NCI-H524 treated with DMSO at 0.1 percent for 48 hours (cell line): ENCODE results near the gene RANBP1.
"Not testable (repeated sequence)": the region's sequence is repeated elsewhere in the genome, so short reads cannot be mapped to it uniquely, and the experiment has no call there.

ENCODE experiments used
- DNase-seq: peaks from one replicate; lab custom pipeline; 2025; lab: John Stamatoyannopoulos, UW

RANBP1 gene

DNA sequence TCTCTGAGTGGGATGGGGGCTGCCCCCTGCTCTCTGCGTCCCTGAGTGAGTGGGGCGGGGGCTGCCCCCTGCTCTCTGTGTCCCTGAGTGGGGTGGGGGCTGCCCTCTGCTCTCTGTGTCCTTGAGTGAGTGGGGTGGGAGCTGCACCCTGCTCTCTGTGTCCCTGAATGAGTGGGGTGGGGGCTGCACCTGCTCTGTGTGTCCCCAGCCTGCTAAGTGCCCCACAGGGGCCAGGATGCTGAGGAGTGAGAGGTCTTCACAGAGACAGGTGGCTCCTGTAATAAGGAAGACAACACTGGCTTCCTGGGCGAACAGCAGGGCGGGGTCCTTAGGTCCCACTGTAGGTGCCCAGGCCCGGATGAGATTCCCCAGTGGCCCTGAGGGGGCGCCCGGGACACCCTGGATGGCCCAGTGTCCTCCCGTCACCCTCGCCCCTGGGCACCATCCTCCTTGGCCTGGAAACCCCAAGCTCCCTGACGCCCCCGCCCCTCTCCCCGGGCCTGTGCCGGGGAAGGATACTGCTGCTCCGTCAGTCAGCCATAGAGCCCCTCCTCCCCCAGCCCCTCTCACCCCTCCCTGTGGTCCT is 38.8 kb downstream of the RANBP1 start:
- no peak for DNase-seq

DNA sequence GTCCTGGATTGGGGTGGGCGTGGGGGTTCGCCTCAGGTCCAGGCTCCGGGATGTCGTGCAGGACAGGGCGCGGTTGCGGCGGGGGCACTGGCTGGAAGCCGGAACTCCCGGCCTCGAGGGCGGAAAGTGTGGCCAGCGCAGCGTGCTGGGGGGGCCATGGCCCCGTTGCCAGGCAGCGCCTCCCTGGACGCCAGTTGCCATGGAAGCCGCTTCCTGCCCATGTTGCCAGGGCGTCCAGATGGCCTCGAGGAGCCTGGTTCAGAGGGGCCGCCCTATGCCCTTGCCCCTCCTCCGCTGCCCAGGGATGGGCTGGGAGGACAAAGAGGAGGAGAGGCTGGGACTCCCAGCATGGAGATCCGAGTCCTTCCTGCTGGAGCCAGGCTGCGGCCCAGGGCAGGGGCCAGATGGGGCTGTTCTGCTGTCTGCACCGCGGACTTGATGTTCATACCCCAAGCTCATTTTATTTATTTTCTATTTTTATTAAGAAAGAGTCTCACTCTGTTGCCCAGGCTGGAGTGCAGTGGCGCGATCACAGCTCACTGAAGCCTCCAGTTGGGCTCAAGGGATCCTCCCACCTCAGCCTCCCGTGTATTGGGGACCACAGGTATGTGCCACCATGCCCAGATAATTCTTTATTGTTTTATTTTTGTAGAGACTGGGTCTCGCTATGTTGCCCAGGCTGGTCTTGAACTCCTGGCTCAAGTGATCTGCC is 39.6 kb downstream of the RANBP1 start:
- peak; percentile 55 for DNase-seq

GRCh38 chr22:20156042-20156389 is 40.1 kb downstream of the RANBP1 start:
- DNase-seq: no peak

- DNase-seq: no peak
Observed at GRCh38 chr22:20156611-20157429, 40.9 kb downstream of the RANBP1 start.

DNA sequence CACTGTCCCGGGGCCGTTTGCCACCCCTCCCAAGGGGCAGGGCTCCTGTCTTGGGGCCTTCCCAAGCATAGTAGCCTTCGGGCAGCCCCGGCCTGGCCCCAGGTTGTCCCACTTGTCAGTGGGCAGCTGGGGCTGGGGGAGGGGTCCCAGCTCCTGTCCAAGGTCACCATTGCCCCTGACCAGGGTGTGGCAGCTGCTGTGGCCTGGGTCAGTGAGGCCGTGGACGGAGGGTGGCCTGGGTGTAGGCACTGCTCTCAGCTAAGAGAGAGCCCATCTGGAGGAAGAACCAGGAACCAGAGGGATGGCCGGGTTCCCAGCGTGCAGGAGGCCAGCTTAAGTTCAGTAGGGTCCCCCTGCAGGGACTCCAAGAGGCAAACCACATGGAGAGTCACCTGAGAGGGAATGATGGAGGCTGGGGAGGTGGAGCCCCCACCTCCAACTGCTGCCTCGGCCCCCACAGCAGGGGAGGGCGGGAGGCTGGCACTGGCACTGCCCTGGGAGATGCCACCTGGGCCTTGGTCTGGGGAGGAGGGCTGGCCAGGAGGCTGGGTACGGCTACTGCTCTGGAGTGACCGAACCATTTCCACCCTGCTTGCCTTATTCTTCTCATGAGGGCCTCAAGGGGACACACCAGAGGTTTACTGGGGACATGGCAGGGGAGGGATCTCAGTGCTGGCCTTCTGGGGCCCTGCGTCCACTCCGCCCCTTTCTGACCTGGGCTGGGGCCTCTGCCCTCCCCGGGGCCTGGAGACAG is 41.7 kb downstream of the RANBP1 start:
- DNase-seq: no peak

DNA sequence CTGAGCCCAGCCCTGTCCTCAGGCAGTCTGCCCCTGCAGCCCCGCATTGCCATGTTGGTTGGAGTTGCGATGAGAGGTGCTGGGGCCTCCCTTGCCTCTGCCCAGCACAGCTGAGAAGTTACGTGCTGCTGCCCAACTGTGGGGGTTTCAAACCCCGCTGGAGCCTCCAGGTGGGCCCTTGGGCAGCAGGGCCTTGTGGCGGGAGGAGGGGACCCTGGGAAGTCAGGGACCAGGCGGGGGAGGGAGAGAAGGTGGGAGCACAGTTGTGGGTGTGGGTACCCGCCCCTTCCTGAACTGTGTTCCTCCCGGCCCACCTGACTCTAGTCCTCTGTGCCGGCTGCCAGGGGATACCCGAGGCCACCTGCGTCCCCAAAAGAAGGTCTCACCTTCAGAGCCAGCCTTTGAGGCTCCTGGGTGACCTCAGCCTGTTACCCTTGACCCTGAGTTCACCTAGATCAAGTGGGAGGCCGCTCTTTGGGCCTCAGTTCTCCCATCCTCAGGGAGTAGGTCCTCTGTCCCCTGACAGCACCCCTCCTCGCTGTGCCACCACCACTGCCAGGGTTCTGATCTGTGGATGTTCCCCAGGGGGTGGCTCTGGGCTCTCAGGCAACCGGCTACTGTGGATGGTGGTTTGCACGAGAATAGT is 42.6 kb downstream of the RANBP1 start:
- no peak for DNase-seq

- DNase-seq: peak; percentile 34
Observed at GRCh38 chr22:20159076-20159475, 43.2 kb downstream of the RANBP1 start.

DNA sequence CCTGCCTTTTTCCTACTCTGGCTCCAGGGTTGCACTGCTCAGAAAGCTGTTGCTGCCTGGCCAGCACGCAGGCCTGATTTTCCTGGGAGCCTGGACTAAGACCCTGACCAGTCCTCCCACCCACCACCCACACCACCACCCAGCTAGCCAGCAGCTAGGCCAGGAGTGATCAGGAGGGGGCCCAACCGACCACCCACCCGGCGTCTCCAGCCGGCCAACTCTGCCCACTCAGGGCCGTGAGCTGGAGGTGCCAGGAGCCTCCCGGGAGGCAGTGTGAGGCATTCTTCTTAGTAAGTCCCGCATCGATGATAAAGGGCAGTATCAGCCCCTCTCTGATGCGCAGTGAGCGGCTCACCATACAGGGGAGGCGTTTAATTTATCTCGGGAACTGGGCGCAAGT is 43.6 kb downstream of the RANBP1 start:
- not testable (repeated sequence) for DNase-seq

- no peak for DNase-seq
Observed at GRCh38 chr22:20160041-20160440, 44.1 kb downstream of the RANBP1 start.

- DNase-seq: no peak
Observed at GRCh38 chr22:20164863-20165262, 49.0 kb downstream of the RANBP1 start.

DNA sequence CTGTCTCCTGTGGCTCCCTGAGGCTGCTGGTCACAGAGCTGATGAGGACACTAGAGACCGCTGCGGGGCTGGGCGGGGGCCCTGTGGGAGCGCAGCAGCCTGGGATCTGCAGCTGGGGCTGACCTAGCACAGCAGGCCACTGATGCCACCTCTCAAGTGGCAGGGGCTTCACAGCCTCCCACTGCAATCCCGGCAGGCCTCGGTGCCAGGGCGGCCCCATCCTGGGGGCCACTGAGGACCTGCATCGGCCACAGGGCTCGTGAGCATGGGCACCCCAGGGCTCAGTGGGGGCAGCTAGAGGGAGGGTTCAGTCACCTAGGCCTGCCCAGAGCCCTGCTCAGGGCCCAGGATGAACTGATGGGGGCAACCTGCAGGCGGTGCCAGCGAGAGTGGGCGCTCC is 49.5 kb downstream of the RANBP1 start:
- no peak for DNase-seq

GRCh38 chr22:20165913-20166312 is 50.0 kb downstream of the RANBP1 start:
- DNase-seq: no peak

DNA sequence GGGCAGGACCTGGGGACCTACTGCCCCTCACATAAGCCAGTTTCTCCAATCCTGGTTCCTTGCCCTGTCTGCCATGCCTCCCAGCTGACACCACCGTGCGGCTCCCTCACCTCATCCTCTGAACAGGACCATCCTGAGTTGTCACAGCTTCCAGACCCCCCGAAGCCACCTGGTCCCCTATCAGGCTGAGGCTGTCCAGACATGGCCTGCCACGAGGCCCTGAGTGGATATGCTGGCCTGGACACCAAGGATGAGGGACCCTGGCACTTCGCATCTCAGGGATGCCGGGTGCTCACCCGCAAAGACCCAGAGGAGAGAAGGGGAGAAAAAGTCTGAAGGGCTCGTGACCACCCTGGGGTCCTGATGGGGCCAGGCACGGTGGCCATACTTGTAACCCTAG is 50.8 kb downstream of the RANBP1 start:
- DNase-seq: no peak

DNA sequence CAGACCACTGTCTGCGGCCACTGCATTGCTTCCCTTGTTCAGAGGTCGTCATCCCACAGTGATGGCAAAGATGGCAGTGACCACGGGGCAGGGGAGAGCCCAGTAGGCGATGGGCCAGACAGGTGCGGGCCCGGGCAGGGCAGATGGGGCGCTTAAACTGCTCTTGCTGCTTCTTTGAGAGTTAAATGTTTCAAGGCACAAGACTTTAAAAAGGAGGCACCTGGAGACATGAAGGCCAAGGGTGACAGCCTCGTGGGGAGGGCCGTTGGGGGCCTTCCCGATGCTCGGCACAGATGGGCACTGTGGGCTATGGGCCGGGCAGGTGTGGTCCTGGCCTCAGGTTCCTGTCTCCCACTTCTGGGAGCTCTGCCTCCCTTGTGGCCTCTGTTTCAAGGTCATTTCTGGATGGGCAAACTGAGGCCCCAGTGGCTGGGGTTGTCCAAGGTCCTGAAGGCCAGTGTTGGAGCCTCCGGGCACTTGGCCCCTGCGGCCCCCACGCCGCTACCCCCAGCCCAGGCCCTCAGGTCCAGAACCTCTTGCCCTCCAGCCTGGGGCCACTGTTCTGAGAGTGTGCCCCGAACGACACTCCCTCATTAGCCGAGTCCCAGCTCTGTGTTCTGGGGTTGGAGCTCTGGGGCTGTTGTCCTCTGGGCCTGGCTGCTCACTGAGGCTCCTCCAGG is 51.9 kb downstream of the RANBP1 start:
- no peak for DNase-seq

GRCh38 chr22:20169253-20169822 is 53.4 kb downstream of the RANBP1 start:
- DNase-seq: no peak

GRCh38 chr22:20170170-20170569 is 54.3 kb downstream of the RANBP1 start:
- DNase-seq: no peak

DNA sequence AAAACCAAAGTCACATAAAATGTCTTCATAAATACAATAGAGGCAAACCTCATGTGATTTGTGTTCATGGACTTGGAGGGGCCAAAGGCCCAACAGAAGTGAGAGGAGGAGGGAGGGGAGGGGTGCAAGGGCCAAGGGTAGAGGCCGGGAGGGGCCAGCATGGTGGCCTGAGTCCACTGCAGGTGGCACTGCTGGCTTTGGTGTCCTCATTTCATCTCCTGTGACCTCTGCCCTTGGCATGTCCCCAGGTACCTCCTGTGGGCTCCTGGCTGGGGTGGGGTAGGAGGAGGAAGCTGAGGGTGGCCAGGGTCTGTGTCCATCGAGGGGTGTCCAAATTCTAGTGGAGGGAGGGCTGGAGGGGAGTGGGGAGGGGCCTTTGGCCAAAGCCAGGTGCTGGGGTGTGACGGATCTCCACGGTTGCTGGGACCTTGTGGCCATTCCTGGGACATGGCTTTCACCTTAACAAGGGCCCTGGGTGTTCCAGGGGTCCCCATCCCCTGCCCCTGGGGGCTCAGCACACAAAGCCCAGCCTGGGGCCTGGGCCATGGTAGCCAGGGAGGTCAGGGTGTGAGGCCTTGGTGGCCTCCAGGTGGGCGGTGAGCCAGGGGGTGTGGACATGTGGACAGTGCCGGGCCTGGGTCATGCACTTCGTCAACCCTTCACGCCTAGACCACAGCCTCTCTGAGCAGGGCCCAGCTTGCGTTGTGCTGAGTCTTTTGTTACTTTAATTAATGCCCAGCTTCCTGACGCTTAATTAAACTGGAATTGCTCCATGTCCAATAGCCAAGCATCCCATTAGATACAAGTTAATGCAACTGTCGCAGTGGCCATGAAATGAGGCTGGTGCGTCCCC is 55.6 kb downstream of the RANBP1 start:
- no peak for DNase-seq

DNA sequence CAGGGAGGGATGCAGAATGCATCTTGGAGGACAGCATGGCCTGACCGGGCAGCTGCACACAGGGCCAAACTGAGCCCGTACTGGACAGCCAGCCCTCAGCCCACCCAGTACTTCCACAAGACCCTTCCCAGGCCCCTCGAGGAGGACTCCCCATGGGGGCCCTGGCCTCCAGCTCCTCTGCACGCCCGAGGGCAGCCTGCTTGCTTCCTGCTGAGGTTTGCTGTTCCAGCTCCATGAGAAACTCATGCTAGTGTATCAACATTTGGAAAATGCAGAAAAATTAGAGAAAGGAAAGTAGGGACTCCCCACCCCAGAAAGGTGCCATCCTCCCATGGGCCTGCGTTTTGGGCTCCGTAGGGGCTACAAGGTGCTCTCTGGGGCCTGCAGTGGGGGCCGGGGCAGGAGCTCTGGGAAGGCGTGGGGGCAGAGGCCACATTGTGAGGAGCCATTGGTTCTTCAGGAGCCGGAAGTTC is 56.3 kb downstream of the RANBP1 start:
- no peak for DNase-seq

DNA sequence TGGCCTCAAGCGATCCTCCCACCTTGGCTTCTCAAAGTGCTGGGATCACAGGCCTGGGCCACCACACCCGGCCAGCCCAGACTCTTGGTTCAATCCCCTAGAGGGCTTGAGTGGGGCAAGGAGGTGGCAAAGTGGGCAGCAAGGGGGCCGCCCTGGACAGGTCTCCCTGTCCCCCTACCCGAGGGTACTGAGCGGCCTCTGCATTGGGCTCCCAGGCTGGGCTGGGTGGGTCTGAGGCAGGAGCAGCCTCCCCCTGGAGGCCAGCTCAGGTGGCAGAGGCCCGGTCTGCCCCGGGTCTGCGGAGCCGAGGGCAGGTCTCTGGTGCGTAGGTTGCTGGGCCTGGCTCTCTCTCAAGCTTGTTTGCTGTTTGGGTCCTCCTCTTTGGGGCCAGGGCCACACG is 57.3 kb downstream of the RANBP1 start:
- DNase-seq: no peak

DNA sequence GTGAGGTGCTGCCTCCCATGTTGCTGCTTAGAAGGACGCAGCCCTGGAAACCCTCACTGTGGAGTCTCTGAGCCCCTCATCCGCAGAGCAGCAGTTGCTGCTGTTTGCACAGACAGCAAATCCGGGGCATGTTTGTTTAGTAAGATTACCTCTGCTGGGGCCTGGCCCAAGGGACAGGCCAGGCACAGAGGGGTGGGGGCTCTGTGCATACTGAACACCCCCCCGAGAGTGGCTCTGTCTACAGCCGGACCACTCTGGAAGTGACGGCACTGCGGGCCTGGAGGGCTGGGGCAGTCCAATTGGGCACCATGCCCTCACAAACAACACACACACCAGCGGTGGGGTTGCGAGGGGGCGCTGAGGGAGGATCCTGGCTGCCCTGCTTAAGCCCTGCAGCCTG is 57.9 kb downstream of the RANBP1 start:
- DNase-seq: no peak
